ENCODE results near the gene RALGPS1. TPM values are rescaled to one million over a fixed set of nuclear protein-coding genes. Genes with fewer than 3 reads are reported as not detected.

RALGPS1 gene
- total and polyA plus RNA-seq, 2 of the 13 experiments (the other 11 are each of a cell fraction or from before 2014, with no cell fraction given): 3.7 to 6.5 TPM

GRCh38 chr9:127112735-127113161 lies 198.2 kb downstream of the RALGPS1 start (continued):
- TF ChIP-seq RXRB (CRISPR knock-in tag; IDR thresholded peaks at IDR 0.05; ENCODE audit: borderline replicate concordance) (no peak), SMARCE1 (IDR thresholded peaks at IDR 0.05; ENCODE audit: borderline replicate concordance) (no peak), CHD2 (IDR thresholded peaks at IDR 0.05; ENCODE audit: low read depth, low read length) (no peak), CBX1 (IDR thresholded peaks at IDR 0.05; ENCODE audit: low read depth) (no peak), PHF21A (CRISPR knock-in tag; IDR thresholded peaks at IDR 0.05) (no peak)
- TF ChIP-seq, protein P1, sequence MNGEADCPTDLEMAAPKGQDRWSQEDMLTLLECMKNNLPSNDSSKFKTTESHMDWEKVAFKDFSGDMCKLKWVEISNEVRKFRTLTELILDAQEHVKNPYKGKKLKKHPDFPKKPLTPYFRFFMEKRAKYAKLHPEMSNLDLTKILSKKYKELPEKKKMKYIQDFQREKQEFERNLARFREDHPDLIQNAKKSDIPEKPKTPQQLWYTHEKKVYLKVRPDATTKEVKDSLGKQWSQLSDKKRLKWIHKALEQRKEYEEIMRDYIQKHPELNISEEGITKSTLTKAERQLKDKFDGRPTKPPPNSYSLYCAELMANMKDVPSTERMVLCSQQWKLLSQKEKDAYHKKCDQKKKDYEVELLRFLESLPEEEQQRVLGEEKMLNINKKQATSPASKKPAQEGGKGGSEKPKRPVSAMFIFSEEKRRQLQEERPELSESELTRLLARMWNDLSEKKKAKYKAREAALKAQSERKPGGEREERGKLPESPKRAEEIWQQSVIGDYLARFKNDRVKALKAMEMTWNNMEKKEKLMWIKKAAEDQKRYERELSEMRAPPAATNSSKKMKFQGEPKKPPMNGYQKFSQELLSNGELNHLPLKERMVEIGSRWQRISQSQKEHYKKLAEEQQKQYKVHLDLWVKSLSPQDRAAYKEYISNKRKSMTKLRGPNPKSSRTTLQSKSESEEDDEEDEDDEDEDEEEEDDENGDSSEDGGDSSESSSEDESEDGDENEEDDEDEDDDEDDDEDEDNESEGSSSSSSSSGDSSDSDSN (CRISPR knock-in tag; IDR thresholded peaks at IDR 0.05): no peak

GRCh38 chr9:127113191-127113972 lies 198.8 kb downstream of the RALGPS1 start:
- Histone ChIP-seq H3K27me3 (ENCODE audit: control insufficient read depth in 1 of 2, insufficient read depth in 2 of 2, low read length in 2 of 2) (no peaks in the 10 kb centered on the region), H3K79me2 (ENCODE audit: insufficient read depth, low read length) (no peaks in the 10 kb centered on the region), H3K4me1 (ENCODE audit: insufficient read depth, low read length) (peaks cover 48% of the 10 kb centered on the region), H3K9me3 (ENCODE audit: low read length) (no peaks in the 10 kb centered on the region), H2AFZ (ENCODE audit: low read length) (no peak overlapping the region), H3K4me2 (ENCODE audit: low read depth, low read length) (no peak overlapping the region), H3K4me3 (replicated peaks in 1 of 3; ENCODE audit: insufficient read depth in 1 of 3, low read depth in 2 of 3, low read length in 3 of 3) (no peak overlapping the region), H3K27ac (ENCODE audit: extremely low read length, insufficient read depth, low read length) (no peak overlapping the region), H4K20me1 (ENCODE audit: insufficient read depth, low read length) (no peaks in the 10 kb centered on the region), H3K36me3 (replicated peaks in 1 of 2; ENCODE audit: control insufficient read depth in 1 of 2, insufficient read depth in 2 of 2, low read length in 2 of 2) (no peaks in the 10 kb centered on the region), H3K9ac (ENCODE audit: insufficient read depth, low read depth, low read length) (no peak overlapping the region)
- FAIRE-seq (no peak), ATAC-seq (no peak), DNase-seq (ENCODE audit: low spot score) (no peak)
- intact Hi-C loops (cut with micrococcal nuclease; ENCODE audit: unreplicated experiment) (no loop called here), in situ Hi-C loops (cut with HindIII; ENCODE audit: extremely low pct_ligation_motif_present, low pct_unique_long_range_greater_than_20kb) (no loop called here)
- no TSS peak for BruUV-seq (replicated peaks)
- WGBS (ENCODE audit: low lambda C conversion rate): 84% methylated on average over 10 of the region's 10 CpGs
- ChIA-PET POLR2A (no interaction called here), CTCF (ENCODE audit: low intra/inter-chr PET ratio, low total read pairs) (no interaction called here)
- no peak for TF ChIP-seq GLI4 (CRISPR knock-in tag; IDR thresholded peaks at IDR 0.05; ENCODE audit: borderline replicate concordance)
- no peak for TF ChIP-seq ZNF7 (CRISPR knock-in tag; IDR thresholded peaks at IDR 0.05)
- TF ChIP-seq ZNF280D (CRISPR knock-in tag; IDR thresholded peaks at IDR 0.05): no peak
- no peak for TF ChIP-seq ZNF264 (CRISPR knock-in tag; IDR thresholded peaks at IDR 0.05)
- TF ChIP-seq CENPT (CRISPR knock-in tag; IDR thresholded peaks at IDR 0.05; ENCODE audit: low read depth): no peak
- TF ChIP-seq NRL (CRISPR knock-in tag; IDR thresholded peaks at IDR 0.05; ENCODE audit: borderline replicate concordance): no peak
- TF ChIP-seq CHD2 (IDR thresholded peaks at IDR 0.05; ENCODE audit: low read depth, low read length): no peak
- no peak for TF ChIP-seq ARNT (IDR thresholded peaks at IDR 0.05)
- TF ChIP-seq SKIL (CRISPR knock-in tag; IDR thresholded peaks at IDR 0.05; ENCODE audit: borderline replicate concordance): no peak
- no peak for TF ChIP-seq STAG1 (CRISPR knock-in tag; IDR thresholded peaks at IDR 0.05)
- TF ChIP-seq ZNF10 (CRISPR knock-in tag; IDR thresholded peaks at IDR 0.05; ENCODE audit: borderline replicate concordance, low read depth): no peak

Data from HepG2 (cell line).